K562 (cell line): Measurements from ENCODE around the gene SLC4A2. TPM values are rescaled to one million over a fixed set of nuclear protein-coding genes. Genes with fewer than 3 reads are reported as not detected.

Source experiments
- CBX2 ChIP-seq: fragments of 200-600 bp; sonication (generic); IDR thresholded peaks from one replicate; pipeline ENCODE4 v1.6.1; 2012; ENCODE audit warnings: mild to moderate bottlenecking, low read length, inconsistent platforms; ENCODE audit not compliant: insufficient read depth, poor library complexity, severe bottlenecking
- CREM ChIP-seq: IDR thresholded peaks from 2 replicates; pipeline ENCODE4 v1.6.1; 2014; ENCODE audit warnings: antibody characterized with exemption, low read depth
- ETV6 ChIP-seq, 3 experiments: fragments of 150-350 bp in 1 of 3; sonication (generic) in 1 of 3; formaldehyde crosslinking in 1 of 3; IDR thresholded peaks; 2 replicates each; pipeline versions ENCODE4 v1.6.1 to v1.8.0; 2014 to 2022; ENCODE audit warnings: borderline replicate concordance in 2 of 3, low read depth in 2 of 3, antibody characterized with exemption in 1 of 3, low read length in 1 of 3, mild to moderate bottlenecking in 1 of 3, missing genetic modification reagents in 1 of 3
- FOXJ3 ChIP-seq: sonication (generic); formaldehyde crosslinking; IDR thresholded peaks from 2 replicates; pipeline ENCODE4 v1.4.0; 2020; ENCODE audit warnings: mild to moderate bottlenecking, missing genetic modification reagents
- FOXK2 ChIP-seq, 2 experiments: fragments of 450-650 bp; IDR thresholded peaks in 1 of 2; conservative IDR thresholded peaks in 1 of 2; 2 replicates each; pipeline ENCODE4 v1.6.1; 2016; ENCODE audit warnings: low read depth in 2 of 2, mild to moderate bottlenecking in 1 of 2
- NR2C1 ChIP-seq, 2 experiments: fragments of 450-650 bp; IDR thresholded peaks; 2 replicates each; pipeline ENCODE4 v1.6.1; 2017; ENCODE audit warnings: mild to moderate bottlenecking in 2 of 2, antibody characterized with exemption in 1 of 2, inconsistent platforms in 1 of 2, missing compliant biosample characterization in 1 of 2, missing genetic modification characterization in 1 of 2
- POLR2AphosphoS5 ChIP-seq: IDR thresholded peaks from 2 replicates; pipeline ENCODE4 v1.6.1; 2011; ENCODE audit warnings: mild to moderate bottlenecking, low read depth, low read length, moderate library complexity; ENCODE audit not compliant: control insufficient read depth, insufficient read depth
- ZBTB7A ChIP-seq: IDR thresholded peaks from 2 replicates; pipeline ENCODE4 v1.6.1; 2011; ENCODE audit warnings: low read depth, mild to moderate bottlenecking, low read length, moderate library complexity, borderline replicate concordance; ENCODE audit not compliant: control insufficient read depth
- ZNF263 ChIP-seq: sonication (generic); formaldehyde crosslinking; IDR thresholded peaks from 2 replicates; pipeline ENCODE4 v1.8.0; 2022; ENCODE audit warnings: mild to moderate bottlenecking, missing genetic modification reagents, borderline replicate concordance
- ZNF583 ChIP-seq: fragments of 250-450 bp; sonication (Bioruptor Pico); IDR thresholded peaks from 2 replicates; pipeline ENCODE4 v1.4.0; 2020
- polyA plus RNA-seq, 8 experiments: library from polyadenylated mRNA; depleted of rRNA in 4 of 8; stranded (reverse) in 5 of 8; unstranded in 3 of 8; fragments of >200 nt; fragmentation: Nextera tagmentation in 2 of 8; fragmentation: Illumina TruSeq in 1 of 8; extraction: Ambion mirVana in 2 of 8; extraction: Trizol in 1 of 8; gene quantifications; 2 replicates each; pipeline versions ENCODE4 v1.2.1 to v1.2.3, GENCODE V29; 2011 to 2014; ENCODE audit warnings: inconsistent platforms in 1 of 8, missing spikeins in 1 of 8
- total RNA-seq, 7 experiments: library from RNA; depleted of rRNA in 6 of 7; stranded (reverse); fragments of >200 nt in 6 of 7; fragmentation: Illumina TruSeq in 2 of 7; extraction: Trizol in 2 of 7; gene quantifications; 2 replicates each; pipeline versions ENCODE4 v1.2.1 to v1.2.3, GENCODE V29; 2011 to 2021; ENCODE audit warnings: low replicate concordance in 1 of 7
- TF ChIP-seq, protein P1 (sequence below): sonication (generic); formaldehyde crosslinking; IDR thresholded peaks from 2 replicates; pipeline ENCODE4 v1.5.0; 2020; ENCODE audit warnings: missing genetic modification reagents
- TF ChIP-seq, protein P2 (sequence below): fragments of 450-650 bp; conservative IDR thresholded peaks from 2 replicates; pipeline ENCODE4 v1.6.1; 2016; ENCODE audit warnings: missing genetic modification characterization, low read depth, mild to moderate bottlenecking, missing compliant biosample characterization, moderate library complexity

Gene SLC4A2
- total and polyA plus RNA-seq, 9 of the 15 experiments (the other 6 are each of a cell fraction or from before 2014, with no cell fraction given) = 11.4 to 375 (median 130) TPM

DNA sequence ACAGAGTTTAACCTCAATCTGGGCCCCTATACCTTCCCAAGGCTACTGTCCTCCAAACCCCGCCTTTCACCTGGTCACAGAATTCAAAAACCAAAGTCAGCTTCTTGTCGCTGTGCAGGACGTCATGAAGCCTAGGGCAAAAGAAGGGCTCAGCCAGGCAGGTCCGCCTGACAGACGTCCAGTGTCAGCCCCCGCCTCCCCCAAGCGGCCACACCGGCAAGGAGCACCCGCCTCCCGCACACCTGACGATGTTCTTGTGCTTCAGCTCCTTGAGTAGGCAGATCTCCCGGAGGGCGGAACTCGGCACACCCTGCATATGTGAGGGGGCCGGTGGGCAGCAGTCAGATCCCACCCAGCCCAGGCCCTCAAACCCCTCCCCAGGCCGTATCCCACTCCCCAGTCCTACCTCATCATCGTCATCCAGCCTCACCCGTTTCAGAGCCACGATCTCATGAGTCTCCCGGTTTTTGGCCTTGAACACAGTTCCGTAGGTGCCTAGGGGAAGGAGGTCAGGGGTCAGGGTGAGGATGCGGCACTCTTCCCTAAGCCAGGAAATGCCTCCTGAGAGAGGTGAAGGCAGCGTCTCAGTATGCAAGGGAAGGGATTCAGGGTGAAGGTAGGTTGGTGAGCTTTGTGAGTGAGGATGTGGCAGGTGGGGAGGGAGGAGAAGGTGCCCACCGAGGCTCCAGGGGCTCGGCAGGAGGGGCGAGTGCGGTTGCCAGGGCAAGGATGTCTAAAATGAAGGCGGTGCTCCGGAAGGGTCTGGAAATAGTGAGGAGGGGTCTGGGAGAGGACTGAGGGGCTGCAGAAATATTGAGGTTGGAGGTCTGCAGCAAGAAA lies 2.5 kb upstream of the SLC4A2 start (continued):
- peak; percentile 60; the same call in 1 of the 2 replicates for TF ChIP-seq ZNF263 (CRISPR knock-in tag)
- no peak for TF ChIP-seq POLR2AphosphoS5
- TF ChIP-seq, protein P1, sequence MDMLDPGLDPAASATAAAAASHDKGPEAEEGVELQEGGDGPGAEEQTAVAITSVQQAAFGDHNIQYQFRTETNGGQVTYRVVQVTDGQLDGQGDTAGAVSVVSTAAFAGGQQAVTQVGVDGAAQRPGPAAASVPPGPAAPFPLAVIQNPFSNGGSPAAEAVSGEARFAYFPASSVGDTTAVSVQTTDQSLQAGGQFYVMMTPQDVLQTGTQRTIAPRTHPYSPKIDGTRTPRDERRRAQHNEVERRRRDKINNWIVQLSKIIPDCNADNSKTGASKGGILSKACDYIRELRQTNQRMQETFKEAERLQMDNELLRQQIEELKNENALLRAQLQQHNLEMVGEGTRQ (CRISPR knock-in tag) = no peak
- TF ChIP-seq ETV6 (IDR thresholded peaks at IDR 0.05; ENCODE audit: borderline replicate concordance in 1 of 2, low read depth in 2 of 2, low read length in 1 of 2) = no peak
- no peak for TF ChIP-seq ETV6 (CRISPR knock-in tag; IDR thresholded peaks at IDR 0.05; ENCODE audit: borderline replicate concordance)
- no peak for TF ChIP-seq ZNF583 (CRISPR knock-in tag)
- no peak for TF ChIP-seq FOXJ3 (CRISPR knock-in tag)
- TF ChIP-seq CREM = peak; percentile 50; the same call in 1 of the 2 replicates
- no peak for TF ChIP-seq CBX2
- TF ChIP-seq NR2C1 (IDR thresholded peaks at IDR 0.05) = no peak
- TF ChIP-seq NR2C1 (tag; IDR thresholded peaks at IDR 0.05) = peak; percentile 54
- peak; percentile 48; the same call in 1 of the 2 replicates for TF ChIP-seq ZBTB7A
- TF ChIP-seq, protein P2, sequence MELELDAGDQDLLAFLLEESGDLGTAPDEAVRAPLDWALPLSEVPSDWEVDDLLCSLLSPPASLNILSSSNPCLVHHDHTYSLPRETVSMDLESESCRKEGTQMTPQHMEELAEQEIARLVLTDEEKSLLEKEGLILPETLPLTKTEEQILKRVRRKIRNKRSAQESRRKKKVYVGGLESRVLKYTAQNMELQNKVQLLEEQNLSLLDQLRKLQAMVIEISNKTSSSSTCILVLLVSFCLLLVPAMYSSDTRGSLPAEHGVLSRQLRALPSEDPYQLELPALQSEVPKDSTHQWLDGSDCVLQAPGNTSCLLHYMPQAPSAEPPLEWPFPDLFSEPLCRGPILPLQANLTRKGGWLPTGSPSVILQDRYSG = no peak
- TF ChIP-seq FOXK2 (conservative IDR thresholded peaks at IDR 0.05 in 1 of 2, IDR thresholded peaks at IDR 0.05 in 1 of 2; ENCODE audit: low read depth in 2 of 2) = peak in 1 of 2 experiments; percentile 44; a peak in 2 of 4 replicates
